Activated T-cell treated with anti-CD3 and anti-CD28 coated beads for 4 hours (primary cell): ENCODE measurements around the gene CARD14.

ENCODE experiments used
- DNase-seq: peaks from one replicate; pipeline ENCODE4 v3.0.0-alpha.2; 2020

CARD14 gene

DNA sequence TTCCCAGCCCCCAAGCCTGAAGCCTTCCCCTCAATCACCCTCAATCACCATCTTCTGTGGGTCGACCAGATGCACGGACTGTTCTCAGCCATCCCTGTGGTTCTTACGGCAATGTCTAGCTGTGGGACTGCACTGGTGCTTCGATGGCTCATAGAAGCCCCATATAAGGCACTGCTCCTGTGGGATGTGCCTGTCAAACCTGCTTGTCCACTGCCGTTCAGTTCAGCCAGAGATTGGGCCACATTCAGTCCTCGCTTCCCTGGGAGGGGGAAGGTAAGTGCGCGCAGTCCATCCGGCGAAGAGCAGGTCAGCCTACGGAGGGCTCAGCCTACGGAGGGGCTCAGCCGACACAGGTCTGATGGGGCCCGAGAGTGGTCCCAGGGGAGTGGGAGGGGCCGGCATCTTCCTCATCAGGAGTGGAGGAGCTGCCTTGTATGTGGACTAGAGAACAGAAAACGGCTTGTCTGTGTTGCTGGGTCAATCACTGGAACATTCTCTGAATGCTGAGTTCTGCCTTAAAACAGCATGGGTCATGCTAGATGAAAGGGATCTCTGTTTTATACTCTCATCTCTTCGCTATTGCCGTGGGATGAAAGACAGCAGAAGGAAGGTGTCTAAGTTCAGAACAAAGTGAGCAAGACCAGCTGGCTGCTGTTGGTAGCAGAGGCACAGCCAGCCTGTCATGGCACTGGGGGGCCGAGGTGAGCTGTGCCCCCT is at the start of gene CARD14:
Gene CARD14, plus strand, starts transcription at position 247 of the 717 bp plus-strand sequence. CDS start 11,409 bp downstream, outside the sequence.
- no peak for DNase-seq

DNA sequence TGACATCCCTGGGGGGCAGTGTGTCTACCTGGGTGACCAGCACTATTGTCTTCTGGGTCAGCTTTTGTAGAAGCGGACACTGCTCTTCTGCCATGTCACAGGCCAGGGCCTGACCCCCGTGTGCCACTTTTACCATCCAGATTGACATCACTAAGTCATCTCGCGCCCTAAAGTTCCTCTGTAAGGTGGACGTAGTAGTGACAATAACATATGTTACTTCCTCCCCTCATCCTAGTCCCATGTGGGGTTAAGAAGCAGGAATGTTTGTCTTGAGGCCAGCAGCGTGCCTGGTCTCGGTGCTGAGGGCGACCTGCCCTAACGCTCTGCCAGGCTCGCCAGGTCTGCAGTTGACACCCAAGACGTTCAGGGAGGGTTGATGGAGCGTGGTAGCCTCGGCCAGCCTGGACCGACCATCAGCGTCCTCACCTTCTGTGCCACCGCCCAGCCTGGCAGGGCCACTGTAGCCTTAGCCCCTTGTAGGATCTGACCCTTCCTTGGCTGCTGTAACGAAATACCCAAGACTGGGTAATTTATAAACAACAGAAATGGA is 47.7 kb upstream of the CARD14 start:
- DNase-seq: no peak

DNA sequence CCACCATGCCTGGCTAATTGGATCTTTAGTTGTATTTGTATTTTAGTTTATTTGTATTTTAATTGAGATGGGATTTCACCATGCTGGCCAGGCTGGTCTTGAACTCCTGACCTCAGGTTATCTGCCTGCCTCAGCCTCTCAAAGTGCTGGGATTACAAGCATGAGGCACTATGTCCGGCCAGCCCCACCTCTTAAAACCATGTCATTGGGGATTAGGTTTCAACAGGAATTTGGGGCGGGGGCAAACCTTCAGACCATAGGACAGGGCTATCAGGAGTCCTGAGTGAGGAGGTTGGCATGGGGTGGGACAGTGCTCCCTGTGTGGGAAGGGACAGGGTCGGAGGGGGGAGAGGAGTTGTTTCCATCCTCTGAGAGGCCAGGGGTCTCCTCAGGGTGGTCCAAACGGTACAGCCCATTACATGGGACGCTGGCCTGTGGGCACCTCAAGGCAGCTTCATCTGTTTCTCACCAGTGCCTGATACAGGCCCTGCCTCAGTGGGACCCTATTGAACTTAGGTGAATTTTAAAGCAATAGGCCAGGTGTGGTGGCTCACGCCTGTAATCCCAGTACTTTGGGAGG is 46.8 kb upstream of the CARD14 start:
- no peak for DNase-seq

GRCh38 chr17:80123791-80124190 is 46.0 kb upstream of the CARD14 start:
- DNase-seq: no peak

DNA sequence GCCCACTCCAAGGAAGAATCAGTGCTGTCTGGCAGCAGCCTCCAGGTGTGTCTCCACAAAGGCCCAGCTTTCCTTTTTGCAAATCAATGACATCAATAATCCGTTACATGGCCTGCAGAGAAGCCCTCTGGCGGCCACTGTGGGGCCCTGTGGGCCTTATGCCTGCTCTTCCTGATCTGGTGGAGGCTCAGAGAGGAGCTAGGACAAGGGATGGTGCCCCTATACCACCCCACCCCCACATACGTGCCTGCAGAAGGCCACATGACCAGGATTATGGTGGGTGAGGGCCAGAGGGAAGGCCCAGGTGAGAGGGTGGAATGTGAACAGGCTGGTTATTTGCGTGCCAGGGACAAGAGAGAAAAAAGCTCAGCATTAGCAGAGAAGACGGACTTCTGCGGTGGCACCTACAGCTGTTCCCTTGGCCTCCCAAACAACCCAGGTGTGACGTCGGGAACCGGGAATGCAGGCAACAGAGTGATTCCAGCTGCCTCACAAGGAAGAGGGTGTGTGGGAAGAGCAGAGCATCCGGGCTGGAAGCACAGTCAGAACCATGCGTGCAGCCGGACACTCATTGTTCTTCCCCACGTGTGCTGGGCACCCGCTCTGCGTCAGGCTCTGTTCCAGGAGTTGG is 45.4 kb upstream of the CARD14 start:
- no peak for DNase-seq

GRCh38 chr17:80125656-80126448 is 44.0 kb upstream of the CARD14 start:
- DNase-seq: no peak

DNA sequence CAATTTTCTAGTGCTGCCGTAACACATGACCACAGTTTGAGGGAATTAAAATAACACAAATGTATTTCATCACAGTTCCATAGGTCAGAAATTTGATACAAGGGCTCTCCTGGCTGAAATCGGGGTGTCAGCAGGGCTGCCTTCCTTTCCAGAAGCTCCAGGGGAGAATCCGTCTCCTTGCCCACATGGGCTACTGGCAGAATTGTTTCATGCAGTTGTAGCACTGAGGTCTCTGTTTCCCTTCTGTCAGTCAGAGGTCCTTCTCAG is 43.4 kb upstream of the CARD14 start:
- no peak for DNase-seq

- DNase-seq: no peak
Observed at GRCh38 chr17:80129006-80129565, 40.7 kb upstream of the CARD14 start.

- DNase-seq: no peak
Observed at GRCh38 chr17:80130992-80131391, 38.8 kb upstream of the CARD14 start.

GRCh38 chr17:80132906-80133625 is 36.8 kb upstream of the CARD14 start:
- DNase-seq: no peak

- DNase-seq: no peak
Observed at GRCh38 chr17:80133626-80133970, 36.2 kb upstream of the CARD14 start.

DNA sequence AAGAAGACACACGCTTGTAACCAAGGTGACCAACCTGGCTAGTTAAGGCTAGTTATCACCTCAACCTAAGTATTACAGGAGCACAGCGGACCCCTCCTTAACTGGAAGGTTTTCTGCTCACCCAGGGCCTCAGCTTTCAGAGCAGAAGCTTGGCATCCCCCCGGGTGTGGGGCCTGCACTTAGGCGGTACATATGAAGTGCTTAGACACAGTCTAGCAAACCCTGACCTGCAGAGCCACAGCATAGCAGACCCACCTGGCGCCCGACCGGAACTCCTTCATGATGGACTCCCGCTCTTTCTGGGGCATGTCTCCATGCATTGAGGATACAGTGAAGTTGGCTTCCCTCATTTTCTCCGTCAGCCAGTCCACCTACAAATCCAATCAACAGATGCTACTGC is 32.7 kb upstream of the CARD14 start:
- DNase-seq: no peak

GRCh38 chr17:80138856-80139426 is 30.9 kb upstream of the CARD14 start:
- no peak for DNase-seq

DNA sequence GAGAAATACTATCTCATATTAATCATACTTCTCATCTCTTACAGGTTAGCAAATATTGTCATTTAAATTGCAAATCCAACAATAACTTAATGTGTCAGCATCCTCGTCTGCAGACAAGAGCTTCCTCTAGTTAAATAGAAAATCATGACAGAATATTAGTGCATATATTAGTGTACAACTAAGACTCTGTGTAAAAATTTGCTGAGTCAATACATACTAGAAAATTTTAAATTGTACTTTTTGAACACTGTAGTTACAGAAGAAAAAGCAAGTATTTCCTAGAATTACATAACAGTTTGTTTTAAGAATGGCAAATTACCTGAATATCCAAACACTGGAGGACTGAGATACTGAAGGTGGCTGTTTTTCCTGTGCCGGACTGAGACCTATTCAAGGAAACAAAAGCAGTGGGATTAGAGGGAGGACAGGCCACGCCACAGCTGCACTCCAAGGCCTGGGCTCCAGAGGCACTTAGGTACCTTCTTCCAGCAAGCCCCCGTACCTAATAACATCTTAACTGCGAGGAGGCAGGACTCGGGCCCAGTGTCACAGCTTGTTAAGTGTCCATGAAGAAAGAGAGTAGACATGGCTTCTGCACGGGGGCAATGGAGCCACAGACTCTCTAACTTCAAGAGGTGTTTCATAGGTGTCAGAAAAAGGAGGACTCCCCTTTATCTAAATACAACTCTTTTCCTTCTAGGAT is 28.2 kb upstream of the CARD14 start:
- no peak for DNase-seq

GRCh38 chr17:80142929-80143328 is 26.9 kb upstream of the CARD14 start:
- DNase-seq: no peak

DNA sequence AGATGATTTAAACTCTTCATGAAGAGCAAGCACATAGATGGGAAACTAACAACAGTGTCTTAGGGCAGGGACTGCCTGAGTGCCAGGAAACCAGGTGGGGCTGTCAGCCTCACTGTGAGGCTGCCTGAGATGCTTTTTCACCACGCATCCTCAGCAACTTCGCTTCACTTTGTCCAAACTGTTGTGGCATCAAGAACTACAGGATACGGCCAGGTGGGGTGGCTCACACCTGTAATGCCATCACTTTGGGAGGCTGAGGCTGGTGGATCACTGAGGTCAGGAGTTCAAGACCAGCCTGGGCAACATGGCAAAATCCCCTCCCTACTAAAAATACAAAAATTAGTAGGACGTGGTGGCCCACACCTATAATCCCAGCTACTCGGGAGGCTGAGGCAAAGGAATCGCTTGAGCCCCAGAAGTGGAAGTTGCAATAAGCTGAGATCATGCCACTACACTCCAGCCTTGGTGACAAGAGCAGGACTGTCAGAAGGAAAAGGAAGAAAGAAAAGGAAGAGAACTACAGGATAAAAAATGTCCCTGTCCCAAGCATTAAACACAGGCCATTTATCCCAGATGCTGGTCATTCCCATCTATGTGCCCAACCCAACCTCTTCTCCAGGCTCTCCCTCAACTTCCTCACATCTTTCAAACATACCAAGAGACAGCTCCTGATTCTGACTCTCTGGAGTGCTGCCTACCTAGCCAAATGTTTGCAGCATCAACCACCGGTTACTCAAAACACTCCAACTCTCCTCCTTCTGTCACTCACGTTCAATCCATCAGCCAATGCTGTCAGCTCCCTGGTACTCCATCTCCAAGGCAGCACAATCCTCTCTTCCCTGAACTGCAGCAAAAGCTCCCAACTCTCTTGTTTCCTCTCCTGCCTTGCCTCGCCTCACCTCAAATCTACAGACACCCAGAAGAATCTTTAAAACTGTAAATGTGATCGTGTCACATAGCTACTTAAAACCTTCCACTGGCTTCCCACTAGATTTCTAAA is 24.5 kb upstream of the CARD14 start:
- no peak for DNase-seq

DNA sequence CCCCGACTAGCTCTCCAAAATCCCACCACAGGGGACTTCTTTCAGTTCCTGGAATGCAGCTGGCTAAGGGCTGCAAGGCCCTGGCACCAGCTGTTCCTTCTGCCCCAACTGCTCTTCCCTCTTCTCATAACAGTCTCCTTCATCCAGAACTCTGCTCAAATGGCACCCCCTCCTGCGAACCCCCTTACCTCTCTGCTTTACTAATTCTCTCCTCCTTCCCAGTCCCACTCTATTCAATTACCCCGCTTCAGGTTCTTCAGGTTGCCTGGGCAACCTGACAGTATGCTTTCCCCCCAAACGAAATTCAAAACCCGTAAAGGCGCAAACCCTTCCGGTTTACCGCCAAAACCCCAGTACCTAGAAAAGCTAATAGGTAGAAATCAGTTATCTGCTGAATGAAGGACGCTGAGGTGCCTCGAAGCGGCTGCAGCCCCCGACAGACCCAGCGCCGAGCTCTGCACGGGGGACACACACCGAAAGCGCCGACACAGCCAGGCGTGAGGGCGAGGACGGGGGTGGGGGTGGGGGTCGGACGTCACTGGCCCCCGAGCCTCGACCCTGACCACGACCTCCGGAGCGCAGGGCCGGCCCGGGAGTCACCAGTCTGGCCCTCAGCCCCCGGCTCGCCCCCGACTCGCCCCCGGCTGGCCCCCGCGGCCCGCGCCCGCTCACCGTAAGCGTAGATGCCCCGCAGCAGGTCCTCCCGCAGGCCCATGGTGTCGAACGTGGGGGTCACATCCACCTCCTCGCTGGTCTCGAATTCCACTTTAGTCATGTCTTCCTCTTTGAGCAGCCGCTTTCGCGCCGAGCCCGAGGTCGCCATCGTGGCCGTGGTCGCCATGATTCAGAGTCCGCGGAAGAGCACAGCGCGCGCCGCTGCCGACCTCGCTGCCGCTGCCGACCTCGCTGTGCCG is 23.5 kb upstream of the CARD14 start:
- no peak for DNase-seq

GRCh38 chr17:80147035-80147822 is 22.6 kb upstream of the CARD14 start, which contains the start of gene EIF4A3:
Gene EIF4A3, minus strand, starts transcription at chr17:80147128. Its CDS starts 167 bp downstream, at chr17:80146961.
- peak; percentile 96 for DNase-seq
